Nephron progenitor cell (in vitro differentiated cells): ENCODE measurements around the gene KCNE2.

ENCODE experiments used
- DNase-seq: peaks from one replicate; pipeline ENCODE4 v3.0.0; 2021
- H3K27ac Mint-ChIP-seq: 2 replicates; pipeline ENCODE4 v1.8.0; 2021; ENCODE audit warnings: mild to moderate bottlenecking, moderate library complexity, mixed read lengths
- H3K27me3 Mint-ChIP-seq: 2 replicates; pipeline ENCODE4 v1.8.0; 2021; ENCODE audit warnings: mild to moderate bottlenecking, low read depth, mixed read lengths; ENCODE audit not compliant: poor library complexity
- H3K36me3 Mint-ChIP-seq: 2 replicates; pipeline ENCODE4 v1.8.0; 2021; ENCODE audit warnings: low read depth, mixed read lengths
- H3K4me1 Mint-ChIP-seq: 2 replicates; pipeline ENCODE4 v1.8.0; 2021; ENCODE audit warnings: mixed read lengths
- H3K4me3 Mint-ChIP-seq: 2 replicates; pipeline ENCODE4 v1.8.0; 2021; ENCODE audit warnings: mild to moderate bottlenecking, moderate library complexity, mixed read lengths
- H3K9me3 Mint-ChIP-seq: 2 replicates; pipeline ENCODE4 v1.8.0; 2021; ENCODE audit warnings: mild to moderate bottlenecking, moderate library complexity, mixed read lengths
- CTCF ChIP-seq: fragments of 200-600 bp; sonication (generic); IDR thresholded peaks from 2 replicates; pipeline ENCODE4 v1.5.0; 2021; ENCODE audit warnings: antibody characterized with exemption

KCNE2 gene

GRCh38 chr21:34340061-34340460 lies 23.7 kb upstream of the KCNE2 start:
- Mint-ChIP-seq H3K36me3 (no peaks in the 10 kb centered on the region), H3K27me3 (peaks cover 8% of the 10 kb centered on the region), H3K27ac (no peak overlapping the region), H3K9me3 (peaks cover 7% of the 10 kb centered on the region), H3K4me1 (peaks cover 50% of the 10 kb centered on the region), H3K4me3 (no peak overlapping the region)
- DNase-seq: no peak
- TF ChIP-seq CTCF: no peak

GRCh38 chr21:34342476-34342875 lies 21.3 kb upstream of the KCNE2 start:
- no peak for DNase-seq
- H3K4me3 Mint-ChIP-seq: no peak overlapping the region
- H3K9me3 Mint-ChIP-seq: peaks cover 7% of the 10 kb centered on the region
- TF ChIP-seq CTCF: no peak
- peaks cover 8% of the 10 kb centered on the region for H3K27me3 Mint-ChIP-seq
- H3K4me1 Mint-ChIP-seq: peaks cover 57% of the 10 kb centered on the region
- no peaks in the 10 kb centered on the region for H3K36me3 Mint-ChIP-seq
- peak overlapping the region; percentile 54 for H3K27ac Mint-ChIP-seq

GRCh38 chr21:34343347-34343746 lies 20.5 kb upstream of the KCNE2 start:
- no peak for DNase-seq
- Mint-ChIP-seq H3K27me3 (peaks cover 8% of the 10 kb centered on the region), H3K36me3 (no peaks in the 10 kb centered on the region), H3K4me1 (peaks cover 58% of the 10 kb centered on the region), H3K4me3 (no peak overlapping the region), H3K9me3 (peaks cover 12% of the 10 kb centered on the region), H3K27ac (no peak overlapping the region)
- TF ChIP-seq CTCF: no peak

- Mint-ChIP-seq H3K4me1 (peaks cover 54% of the 10 kb centered on the region), H3K27me3 (peaks cover 8% of the 10 kb centered on the region), H3K27ac (peak overlapping the region; percentile 39), H3K9me3 (peaks cover 12% of the 10 kb centered on the region), H3K36me3 (no peaks in the 10 kb centered on the region), H3K4me3 (no peak overlapping the region)
- TF ChIP-seq CTCF: no peak
- DNase-seq: no peak
These were observed 19.9 kb upstream of the KCNE2 start for GRCh38 chr21:34343838-34344381.

GRCh38 chr21:34344584-34344983 lies 19.2 kb upstream of the KCNE2 start:
- Mint-ChIP-seq H3K36me3 (no peaks in the 10 kb centered on the region), H3K27me3 (peaks cover 8% of the 10 kb centered on the region), H3K4me3 (no peak overlapping the region), H3K9me3 (peaks cover 12% of the 10 kb centered on the region), H3K27ac (peak overlapping the region; percentile 39), H3K4me1 (peaks cover 50% of the 10 kb centered on the region)
- no peak for DNase-seq
- no peak for TF ChIP-seq CTCF

- Mint-ChIP-seq H3K4me3 (no peak overlapping the region), H3K36me3 (no peaks in the 10 kb centered on the region), H3K9me3 (peaks cover 9% of the 10 kb centered on the region), H3K27me3 (peaks cover 8% of the 10 kb centered on the region), H3K4me1 (peaks cover 45% of the 10 kb centered on the region), H3K27ac (no peak overlapping the region)
- no peak for TF ChIP-seq CTCF
- no peak for DNase-seq
These were observed 18.5 kb upstream of the KCNE2 start for GRCh38 chr21:34345091-34345871.
